Superior temporal gyrus (tissue), 1 donor: ENCODE data around the gene C5AR2.
"Not testable (repeated sequence)": the region's sequence is repeated elsewhere in the genome, so short reads cannot be mapped to it uniquely, and the experiment has no call there.

ENCODE experiments used
- DNase-seq: peaks from one replicate; pipeline ENCODE4 v3.0.0-alpha.2; 2016; ENCODE audit errors: extremely low spot score

The C5AR2 gene

DNA sequence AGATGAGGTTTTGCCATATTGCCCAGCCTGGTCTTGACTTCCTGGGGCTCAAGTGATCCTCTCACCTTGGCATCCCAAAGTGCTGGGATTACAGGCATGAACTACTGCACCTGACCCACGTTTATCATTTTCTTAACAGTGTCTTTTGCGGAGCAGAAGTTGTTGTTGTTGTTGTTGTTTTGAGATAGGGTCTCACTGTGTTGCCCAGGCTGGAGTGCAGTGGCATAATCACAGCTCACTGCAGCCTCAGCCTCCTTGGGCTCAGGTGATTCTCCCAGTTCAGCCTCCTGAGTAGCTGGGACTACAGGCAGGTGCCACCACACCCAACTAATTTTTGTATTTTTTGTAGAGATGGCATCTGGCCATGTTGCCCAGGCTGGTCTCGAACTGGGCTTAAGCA lies 55.6 kb downstream of the C5AR2 start:
- DNase-seq = not testable (repeated sequence)

DNA sequence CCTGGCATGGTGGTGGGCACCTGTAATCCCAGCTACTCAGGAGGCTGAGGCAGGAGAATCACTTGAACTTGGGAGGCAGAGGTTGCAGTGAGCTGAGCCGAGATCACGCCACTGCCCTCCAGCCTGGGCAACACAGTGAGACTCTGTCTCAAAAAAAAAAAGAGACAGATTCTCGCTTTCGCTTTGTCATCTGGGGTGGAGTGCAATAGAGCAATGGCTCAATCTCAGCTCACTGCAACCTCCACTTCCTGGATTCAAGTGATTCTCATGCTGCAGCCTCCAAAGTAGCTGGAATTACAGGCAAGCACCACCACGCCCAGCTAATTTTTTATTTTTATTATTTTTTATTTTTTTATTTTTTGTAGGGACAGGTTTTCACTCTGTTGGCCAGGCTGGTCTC lies 56.7 kb downstream of the C5AR2 start:
- not testable (repeated sequence) for DNase-seq

DNA sequence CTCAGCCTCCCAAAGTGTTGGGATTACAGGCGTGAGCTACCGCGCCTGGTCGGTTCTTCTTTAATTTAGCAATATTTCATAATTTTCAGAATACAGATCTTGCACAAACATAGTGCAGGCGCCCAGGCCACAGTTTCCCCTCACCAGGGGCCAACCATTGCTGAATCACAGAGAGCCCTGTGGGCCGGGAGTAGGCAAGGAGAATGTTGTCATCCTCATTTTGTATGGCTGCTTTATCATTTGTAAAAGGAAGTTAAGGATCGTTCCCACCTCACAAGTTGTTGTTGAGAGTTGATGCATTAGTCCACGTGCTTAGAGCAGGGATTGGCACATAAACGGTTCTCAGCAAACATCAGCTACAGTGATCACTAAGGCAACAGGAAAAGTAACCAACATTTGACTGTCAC lies 57.2 kb downstream of the C5AR2 start:
- DNase-seq = no peak

DNA sequence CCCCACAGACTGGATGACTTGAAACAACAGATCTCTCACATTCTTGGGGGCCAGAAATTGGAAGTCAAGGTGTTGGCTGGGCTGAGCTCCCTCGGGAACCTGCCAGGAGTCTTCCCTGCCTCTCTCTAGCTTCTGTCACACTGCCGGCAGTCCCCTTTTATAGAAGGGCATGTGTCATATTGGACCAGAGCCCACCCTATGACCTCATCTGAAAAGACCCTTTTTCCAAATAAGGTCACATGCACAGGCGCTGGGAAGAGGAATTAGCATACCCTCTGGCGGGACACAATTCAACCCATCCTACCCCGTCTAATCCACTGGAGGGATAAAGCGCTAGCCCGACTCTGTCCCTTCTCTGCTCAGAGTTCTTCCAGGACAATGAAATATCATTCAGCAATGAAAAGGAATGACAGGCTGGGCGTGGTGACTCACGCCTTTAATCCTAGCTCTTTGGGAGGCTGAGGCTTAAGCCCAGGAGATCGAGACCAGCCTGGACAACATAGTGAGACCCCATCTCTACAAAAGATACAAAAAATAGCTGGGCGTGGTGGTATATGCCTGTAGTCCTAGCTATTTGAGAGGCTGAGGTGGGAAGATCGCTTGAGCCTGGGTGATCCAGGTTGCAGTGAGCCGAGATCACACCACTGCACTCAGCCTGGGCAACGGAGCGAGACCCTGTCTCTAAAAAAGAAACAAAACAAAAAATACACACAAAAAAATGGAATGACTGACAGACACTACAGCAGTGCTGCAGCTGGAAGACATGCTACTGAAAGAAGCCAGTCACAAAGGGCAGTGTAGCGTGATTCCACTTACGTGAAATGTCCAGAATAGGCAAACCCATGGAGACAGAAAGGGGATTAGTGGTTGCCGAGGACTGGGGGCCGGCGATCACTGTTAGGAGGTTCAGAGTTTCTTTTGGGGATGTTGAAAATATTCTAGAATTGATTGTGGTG lies 58.8 kb downstream of the C5AR2 start:
- DNase-seq = no peak

DNA sequence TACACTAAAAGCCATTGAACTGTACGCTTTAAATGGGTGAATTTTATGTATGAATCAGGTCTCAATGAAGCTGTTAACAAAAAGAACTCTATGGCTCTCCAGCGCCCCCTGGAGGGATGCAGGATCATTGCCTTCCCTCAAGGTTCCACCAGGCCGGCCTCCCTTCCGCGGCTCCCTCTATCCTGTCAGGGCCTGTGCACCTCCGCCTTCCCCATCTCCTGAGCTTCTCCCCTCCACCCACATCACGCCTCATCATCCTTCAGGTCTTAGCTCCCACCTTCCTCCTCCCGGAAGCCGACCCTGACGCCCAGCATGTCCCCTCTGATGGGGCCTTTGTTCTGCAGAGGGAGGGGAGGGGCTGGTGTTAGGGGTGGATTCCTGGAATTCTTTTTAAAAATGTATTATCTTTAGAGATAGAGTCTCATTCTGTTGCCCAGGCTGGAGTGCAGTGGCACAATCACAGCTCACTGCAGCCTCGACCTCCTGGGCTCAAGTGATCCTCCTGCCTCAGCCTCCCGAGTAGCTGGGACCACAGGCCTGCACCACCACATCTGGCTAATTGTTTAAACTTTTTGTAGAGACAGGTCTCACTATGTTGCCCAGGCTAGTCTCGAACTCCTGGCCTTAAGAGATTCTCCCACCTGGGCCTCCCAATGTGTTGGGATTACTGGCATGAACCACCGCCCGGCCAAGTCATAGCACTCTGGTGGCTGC lies 59.7 kb downstream of the C5AR2 start:
- peak; percentile 85 for DNase-seq
